Stimulated activated CD4-positive, alpha-beta T cell treated with anti-CD3 and anti-CD28 coated beads, Interleukin-2, amount 100 ng/mL, for 48 hours (primary cell): ENCODE data around the gene GNPDA2.
"Not testable (repeated sequence)": the region's sequence is repeated elsewhere in the genome, so short reads cannot be mapped to it uniquely, and the experiment has no call there.

Source experiments
- DNase-seq, 2 donors: peaks; one replicate each; pipeline ENCODE4 v3.0.0-alpha.2; 2020

Gene GNPDA2

GRCh38 chr4:44726038-44726871 is at the start of gene GNPDA2:
Gene GNPDA2, minus strand, starts transcription at chr4:44726556. Its CDS starts 4,349 bp downstream, at chr4:44722207.
- DNase-seq = peak; percentile 69 to 72

- DNase-seq = no peak
Observed at GRCh38 chr4:44772340-44772739, 46.0 kb upstream of the GNPDA2 start.

DNA sequence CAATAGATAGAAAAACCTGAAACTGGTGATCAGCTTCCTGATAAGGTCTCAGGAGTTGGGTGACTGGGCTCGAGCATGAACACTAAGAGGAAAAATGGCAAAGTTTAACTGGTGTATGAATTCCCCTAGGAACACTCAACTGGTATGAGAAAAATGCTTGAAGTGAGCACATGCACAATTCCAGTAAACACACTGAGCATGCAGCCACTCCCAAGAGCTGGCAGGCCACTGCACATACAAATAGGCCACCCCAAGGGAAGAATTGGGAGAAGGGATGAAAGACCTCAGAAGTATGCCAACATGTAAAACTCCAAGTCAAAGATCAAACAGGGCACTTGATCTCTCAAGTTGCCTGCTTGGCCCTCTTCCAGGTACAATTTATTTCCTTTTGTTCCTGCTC is 45.4 kb upstream of the GNPDA2 start:
- DNase-seq = no peak

- DNase-seq = no peak
Observed at GRCh38 chr4:44766453-44766852, 40.1 kb upstream of the GNPDA2 start.

DNA sequence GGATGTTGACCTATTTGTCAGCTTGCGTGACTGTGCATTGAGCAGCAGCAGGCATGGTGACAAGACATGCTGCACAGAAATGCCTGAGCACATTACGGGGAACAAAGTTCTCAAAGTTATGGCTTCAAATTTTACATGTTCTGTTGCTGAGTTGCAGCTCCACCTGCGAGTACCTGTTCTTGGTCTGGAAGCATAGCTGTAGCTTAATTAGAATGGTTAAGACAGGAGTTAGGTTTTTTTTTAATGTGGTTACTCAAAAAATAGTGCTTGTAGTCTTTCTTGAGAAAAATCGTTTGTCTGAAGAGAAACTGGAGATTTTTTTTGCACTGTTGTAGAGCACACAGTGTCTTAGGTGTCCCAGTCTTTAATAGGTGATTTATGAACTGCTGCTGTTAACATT is 38.8 kb upstream of the GNPDA2 start:
- DNase-seq = no peak

GRCh38 chr4:44761306-44761705 is 35.0 kb upstream of the GNPDA2 start:
- no peak for DNase-seq

DNA sequence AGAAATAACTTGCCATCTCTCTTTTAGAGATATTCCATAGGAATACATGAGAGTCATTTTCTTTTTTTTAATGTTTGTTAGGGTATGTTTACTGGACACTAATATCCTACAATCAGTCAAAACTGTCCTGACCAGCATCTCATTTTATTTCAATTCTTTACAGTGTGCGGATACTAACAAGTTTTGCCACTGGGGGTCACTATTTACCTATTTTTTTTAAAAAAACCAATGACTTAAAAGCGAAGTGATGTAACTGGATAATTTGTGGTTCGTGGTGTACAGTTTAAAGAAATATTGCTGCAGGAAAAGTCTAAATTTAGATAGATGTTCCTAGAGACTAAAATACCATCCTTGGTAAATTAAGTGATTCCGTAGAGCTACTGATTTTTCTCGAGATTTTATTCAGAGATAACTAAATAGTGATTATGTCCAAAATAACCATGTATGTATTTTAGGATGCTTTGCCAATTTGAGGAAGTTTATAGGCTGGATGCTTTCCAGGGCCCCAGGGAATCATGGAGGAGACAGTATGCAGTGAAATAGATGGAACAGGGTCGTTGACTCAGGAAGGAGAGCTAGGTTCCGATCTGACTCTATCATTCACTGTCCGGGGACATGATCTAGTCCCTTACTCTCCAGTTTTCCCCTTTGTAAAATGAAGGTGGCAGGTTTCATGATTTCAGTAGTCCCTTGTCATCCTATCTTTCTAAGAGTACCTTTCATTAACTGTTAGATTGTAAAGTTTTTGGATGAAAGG is 34.0 kb upstream of the GNPDA2 start:
- peak in 1 of 2 donors; percentile 3 for DNase-seq

GRCh38 chr4:44756559-44756958 is 30.2 kb upstream of the GNPDA2 start:
- no peak for DNase-seq

DNA sequence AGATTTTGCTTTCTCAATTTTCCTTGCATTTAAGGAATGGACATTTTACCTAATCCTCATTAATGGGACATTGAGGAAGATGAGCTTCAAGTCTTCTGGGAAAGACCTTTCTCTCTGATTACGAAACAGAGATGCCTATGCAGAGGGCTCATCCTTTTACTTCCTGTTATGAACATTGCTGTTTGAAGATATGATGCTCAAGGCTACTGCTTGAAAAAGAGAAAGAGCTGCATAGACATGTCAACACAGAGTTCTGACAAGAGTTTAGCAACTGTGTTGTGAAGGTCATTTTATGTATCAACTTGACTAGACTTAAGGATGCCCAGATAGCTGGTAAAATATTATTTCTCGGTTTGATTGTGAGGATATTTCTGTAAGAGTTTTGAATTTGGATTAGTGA is 13.8 kb upstream of the GNPDA2 start:
- no peak for DNase-seq

GRCh38 chr4:44738615-44739014 is 12.3 kb upstream of the GNPDA2 start:
- DNase-seq = no peak

DNA sequence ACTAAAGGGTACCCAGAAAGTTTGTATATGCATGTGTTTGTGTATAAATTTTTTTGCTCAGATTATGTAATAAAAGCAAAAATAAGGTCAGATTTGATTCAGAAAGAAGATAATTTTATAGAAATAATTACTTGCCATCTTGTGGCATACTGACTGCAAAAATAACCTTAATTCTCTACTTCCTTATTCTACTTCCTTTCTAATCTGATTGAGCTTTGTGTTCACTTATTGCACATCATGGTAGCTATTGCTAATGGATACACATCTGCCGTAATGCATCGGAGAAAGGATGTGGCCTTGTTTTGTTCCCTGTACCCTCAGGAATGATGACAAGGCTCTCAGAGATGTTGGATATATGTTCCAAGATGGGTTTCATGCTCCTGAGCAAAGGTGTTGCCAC is 10.5 kb upstream of the GNPDA2 start:
- DNase-seq = no peak

GRCh38 chr4:44728694-44729093 is 2.3 kb upstream of the GNPDA2 start:
- DNase-seq = not testable (repeated sequence)

GRCh38 chr4:44727471-44727870 is 1.1 kb upstream of the GNPDA2 start:
- DNase-seq = no peak

- DNase-seq = no peak
Observed at GRCh38 chr4:44725726-44726037, 674 bp downstream of the GNPDA2 start.

DNA sequence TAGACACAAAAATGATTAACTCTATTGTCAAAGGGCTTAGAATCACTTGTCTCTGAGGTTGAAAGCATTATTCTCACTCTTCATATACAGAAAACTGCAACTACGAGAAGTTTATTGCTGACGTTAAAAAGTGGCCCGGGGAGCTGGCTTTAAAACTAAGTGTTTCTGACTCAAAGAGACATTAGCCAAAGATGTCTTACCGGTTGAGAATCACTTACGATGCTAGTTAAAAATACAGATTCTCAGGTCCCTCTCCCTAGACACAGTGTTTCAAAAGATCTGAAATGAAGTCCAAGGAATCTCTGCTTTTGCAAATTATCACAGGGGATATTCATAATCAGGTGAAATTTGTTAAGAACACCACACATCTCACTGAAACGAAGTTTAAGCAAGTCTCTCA is 1.2 kb downstream of the GNPDA2 start:
- no peak for DNase-seq

DNA sequence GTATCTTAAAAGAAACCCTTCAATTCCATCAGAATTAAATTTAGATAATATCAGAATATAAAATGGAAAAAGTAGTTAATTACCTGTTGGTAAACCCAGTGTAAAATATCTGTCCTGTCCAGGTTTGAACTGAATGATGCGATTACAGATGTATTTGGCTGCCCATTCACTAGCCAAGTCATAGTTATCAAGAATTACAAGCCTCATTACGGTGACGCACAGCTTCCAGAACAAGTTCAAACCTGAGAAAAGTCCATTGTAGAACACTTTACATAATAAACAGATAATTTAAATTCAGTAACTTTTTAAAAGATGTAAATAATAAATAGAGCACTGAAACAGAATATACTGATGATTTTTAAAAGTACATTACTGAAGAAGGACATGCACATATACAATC is 4.4 kb downstream of the GNPDA2 start:
- no peak for DNase-seq

- DNase-seq = no peak
Observed at GRCh38 chr4:44720371-44720770, 6.0 kb downstream of the GNPDA2 start.

DNA sequence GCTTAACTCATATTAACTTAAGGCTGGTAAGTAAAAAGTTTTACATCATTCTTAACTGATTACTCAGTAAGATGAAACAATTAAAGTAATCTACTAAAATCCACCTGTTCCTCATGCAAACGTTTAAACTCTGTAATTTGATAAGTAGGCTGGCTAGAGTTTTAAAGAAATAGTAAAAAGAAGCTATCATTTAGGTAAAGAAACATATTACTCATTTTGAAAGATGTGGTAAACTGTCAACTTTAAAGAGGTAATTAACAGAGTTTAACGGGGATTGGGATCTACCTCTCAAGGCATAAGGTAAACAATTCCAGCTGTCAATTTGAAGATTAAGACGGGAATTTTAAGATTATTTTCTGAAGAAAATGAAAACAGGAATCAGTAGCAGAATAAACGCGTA is 9.8 kb downstream of the GNPDA2 start:
- no peak for DNase-seq

DNA sequence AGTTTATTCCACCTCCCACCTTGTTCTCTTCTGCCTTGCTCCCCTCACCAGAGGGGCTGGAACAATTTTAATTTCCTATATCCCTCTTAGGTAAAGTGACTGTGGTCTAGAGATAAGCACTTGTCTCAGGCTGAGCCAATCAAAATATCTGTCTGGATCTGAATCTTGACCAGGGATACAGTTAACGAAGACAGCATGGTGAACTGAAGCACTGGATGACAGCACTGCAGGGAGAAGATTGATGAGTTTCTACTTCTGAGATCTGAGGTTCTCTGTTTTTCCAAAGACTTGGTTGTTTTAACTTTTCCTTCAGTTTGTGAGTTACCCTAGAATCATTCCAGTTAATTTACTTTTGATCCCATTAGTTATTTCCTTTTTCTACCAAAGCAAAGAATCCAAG is 13.2 kb downstream of the GNPDA2 start:
- no peak for DNase-seq

DNA sequence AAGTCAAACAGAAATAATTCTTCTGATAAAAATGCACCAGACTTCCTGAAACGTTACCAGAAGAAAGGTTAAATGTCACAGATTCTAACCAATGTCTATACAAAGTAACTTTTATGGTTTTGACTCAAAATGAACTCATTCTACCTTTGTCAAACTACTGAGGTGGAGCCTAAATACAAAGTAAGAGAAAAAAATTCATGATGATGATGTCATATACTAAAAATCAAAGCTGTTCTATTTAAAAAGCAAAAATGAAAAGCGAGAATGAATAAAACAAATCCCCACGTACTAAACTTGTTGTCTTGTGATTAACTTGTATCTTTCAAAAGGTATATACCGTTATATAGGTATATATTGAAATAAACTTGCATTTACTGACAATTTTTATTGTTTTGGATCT is 21.7 kb downstream of the GNPDA2 start:
- no peak for DNase-seq

DNA sequence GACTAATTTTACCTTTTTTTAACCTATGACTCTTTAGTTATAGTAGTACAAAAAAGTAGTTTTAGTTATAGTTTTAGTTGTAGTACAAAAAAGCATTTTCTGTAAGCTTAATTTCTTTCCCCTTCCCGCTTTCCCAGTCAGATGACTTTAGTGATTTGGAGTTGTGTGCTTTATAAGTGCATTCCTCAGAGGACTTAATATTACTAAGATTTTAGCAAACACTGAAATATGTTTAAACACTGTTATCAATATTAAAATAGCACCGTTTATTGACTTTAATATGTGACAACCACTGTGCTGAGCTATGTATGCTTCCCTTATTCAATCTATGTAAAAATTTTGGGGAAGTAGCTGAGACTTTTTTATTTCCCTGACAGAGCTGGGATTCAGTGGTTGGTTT is 25.3 kb downstream of the GNPDA2 start:
- no peak for DNase-seq

- DNase-seq = no peak
Observed at GRCh38 chr4:44700427-44700826, 25.9 kb downstream of the GNPDA2 start.

- no peak for DNase-seq
Observed at GRCh38 chr4:44684648-44685047, 41.7 kb downstream of the GNPDA2 start.

DNA sequence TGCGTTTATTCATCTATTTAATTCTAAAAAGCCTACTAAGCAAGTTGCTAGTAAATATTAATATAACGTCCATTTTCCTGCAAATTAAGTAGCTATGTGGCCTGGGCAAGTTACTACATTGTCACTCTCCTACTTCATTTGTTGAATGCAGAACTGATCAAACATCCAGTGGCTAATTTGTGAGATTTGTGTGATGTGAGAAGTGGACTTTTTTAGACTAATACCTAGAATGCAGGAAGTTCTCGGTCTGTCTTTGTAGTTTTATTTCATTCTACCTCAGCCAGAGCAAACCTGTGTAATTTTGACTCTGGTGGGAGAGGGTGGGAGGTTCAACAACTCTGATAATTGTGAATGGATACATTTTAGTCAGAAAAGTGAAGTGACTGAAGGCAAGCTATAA is 47.3 kb downstream of the GNPDA2 start:
- no peak for DNase-seq
